Heart right ventricle (tissue), 16 donors: ENCODE data around the gene VPS25. TPM values are rescaled to one million over a fixed set of nuclear protein-coding genes. Genes with fewer than 3 reads are reported as not detected.
"Not testable (repeated sequence)": the region's sequence is repeated elsewhere in the genome, so short reads cannot be mapped to it uniquely, and the experiment has no call there.

Experiments used
- ATAC-seq, 8 donors: fragments of 200-7000 bp; cut with Tn5 transposase; one replicate each; pipeline ENCODE4 v1.9.1; 2020; ENCODE audit warnings: mild to moderate bottlenecking in 8 of 8, moderate library complexity in 8 of 8, moderate number of reproducible peaks in 1 of 8
- DNase-seq, 2 donors: peaks; one replicate each; pipeline ENCODE4 v3.0.0-alpha.2; 2020
- H3K27ac ChIP-seq, 10 donors: fragments of 200-600 bp; sonication (generic) in 2 of 10; one replicate each; pipeline versions ENCODE4 v1.5.0 to v1.8.0; 2020 to 2022; ENCODE audit warnings: mild to moderate bottlenecking in 3 of 10
- H3K27me3 ChIP-seq, 7 donors: fragments of 200-600 bp; one replicate each; pipeline ENCODE4 v1.8.0; 2021 to 2022; ENCODE audit warnings: mild to moderate bottlenecking in 2 of 7
- H3K36me3 ChIP-seq, 9 donors: fragments of 200-600 bp; sonication (generic) in 1 of 9; one replicate each; pipeline versions ENCODE4 v1.5.0 to v1.8.0; 2020 to 2022; ENCODE audit warnings: mild to moderate bottlenecking in 2 of 9
- H3K4me1 ChIP-seq, 9 donors: fragments of 200-600 bp; sonication (generic) in 1 of 9; one replicate each; pipeline versions ENCODE4 v1.5.0 to v1.8.0; 2020 to 2022; ENCODE audit warnings: mild to moderate bottlenecking in 4 of 9
- H3K4me3 ChIP-seq, 10 donors: fragments of 200-600 bp; sonication (generic) in 2 of 10; one replicate each; pipeline versions ENCODE4 v1.5.0 to v1.8.0; 2020 to 2022; ENCODE audit warnings: mild to moderate bottlenecking in 7 of 10, moderate library complexity in 2 of 10
- H3K9me3 ChIP-seq, 11 donors: fragments of 200-600 bp in 10 of 11; sonication (generic) in 2 of 11; one replicate each; pipeline versions ENCODE4 v1.5.0 to v1.8.0; 2013 to 2022; ENCODE audit warnings: mild to moderate bottlenecking in 2 of 11, control low read depth in 1 of 11, moderate library complexity in 1 of 11
- WGBS, 2 donors: extraction: QIAGEN DNeasy Blood & Tissue Kit; methylation state at CpG; one replicate each; pipeline ENCODE4 v1.1.7; 2013; ENCODE audit warnings: inconsistent platforms in 1 of 2; 5-methylcytosine and 5-hydroxymethylcytosine counted together
- intact Hi-C, 10 donors: fragments of 100-400 bp; cut with DNase I; formaldehyde crosslinking; loops; one replicate each; pipeline versions ENCODE4 v1.11.1 to v1.14.2; 2022
- long read RNA-seq, 3 donors: library from polyadenylated mRNA; unstranded; transcript quantifications; one replicate each; pipeline ENCODE4 v2.0.0, GENCODE V29; 2020 to 2021
- polyA plus RNA-seq, 2 donors: library from polyadenylated mRNA; stranded (reverse); fragments of 200-250 nt; gene quantifications; one replicate each; pipeline ENCODE4 v1.2.3, GENCODE V29; 2013
- total RNA-seq, 10 donors: library from RNA; stranded (reverse); fragmentation: NEBNext Ultra II Directional in 3 of 10; extraction: Animal tissue kit (Norgen Biotek cat#: 25700) in 3 of 10; gene quantifications; one replicate each; pipeline versions ENCODE4 v1.2.1 to v1.2.4, GENCODE V29; 2021 to 2023
- TF ChIP-seq, protein P1 (sequence below), 9 donors: fragments of 200-600 bp; sonication (generic) in 2 of 9; IDR thresholded peaks; one replicate each; pipeline versions ENCODE4 v1.5.0 to v1.8.0; 2021 to 2022; ENCODE audit warnings: antibody characterized with exemption in 9 of 9, mild to moderate bottlenecking in 5 of 9, moderate library complexity in 1 of 9
- donor health status: Arrhythmogenic right ventricular cardiomyopathy.
- donor health status: ischemic (EF 13 %, LVEDD 7.1; RV severe dilation, severe dysfunction).
- donor health status: healthy with polysubstance abuse.
- donor health status: DM: no; HTN: yes; CAD: no.
- donor health status: DM: no; HTN: no; CAD: no.
- donor health status: ischemic (EF 25% LVEDD 6.9; RV normal size, moderate dysfunction).
- donor health status: ischemic (EF 25% LVEDD 5.7; RV mildly dilated, moderate dysfunction).
- donor health status: healthy.
- donor health status: DM: yes; HTN: yes; CAD: no.
- donor health status: Ischemic cardiomyopathy.
- donor health status: ischemic (EF 35%, LVEDD 5.7; RV mildly dilated, moderate dysfunction).
- donor health status: nonischemic (EF 11% LVEDD 7.7; RV severe dilation, severe dysfunction).
- donor health status: DM: yes; HTN: yes; CAD: no.
- donor health status: PGD.
- donor health status: ischemic (EF 29% LVEDD 5.4; RV normal size, mild dysfunction).
- donor health status: nonischemic (EF 23%, LVEDD 6.1; RV moderate dilation, normal function).

VPS25 gene
- 10 to 100 TPM; 33.3 to 47.4 (median 37.3) TPM for total RNA-seq
- polyA plus RNA-seq = 10 to 100 TPM; 28.0 to 80.9 TPM
- long read RNA-seq, donor 1, transcript VPS25-201 (6 exons, 1,101 nt) = major isoform, 24 of 29 reads
- long read RNA-seq, donor 1, partial matches to known transcripts = 4 of 29 reads
- long read RNA-seq, donor 1, other reads (novel, unspliced or antisense) = 0 of 29 reads
- long read RNA-seq, donor 2, transcript VPS25-201 (6 exons, 1,101 nt) = major isoform, 38 of 43 reads
- long read RNA-seq, donor 2, partial matches to known transcripts = 0 of 43 reads
- long read RNA-seq, donor 2, other reads (novel, unspliced or antisense) = 5 of 43 reads
- long read RNA-seq, donor 3, transcript VPS25-201 (6 exons, 1,101 nt) = major isoform, 23 of 26 reads
- long read RNA-seq, donor 3, partial matches to known transcripts = 0 of 26 reads
- long read RNA-seq, donor 3, other reads (novel, unspliced or antisense) = 3 of 26 reads

- H3K9me3 ChIP-seq = no peaks in the 10 kb centered on the region
- ATAC-seq (peak; percentile 88 to 98 (median 97)), DNase-seq (peak; percentile 72 to 86)
- 2% methylated on average over 39 of the region's 39 CpGs for WGBS, 2 donors
- peak within 1 kb of the TSS; percentile 34 to 99 (median 76) for H3K4me3 ChIP-seq
- H3K36me3 ChIP-seq = peaks cover 0 to 44% (median 34%) of the 10 kb centered on the region in 9 donors
- intact Hi-C loops = loop anchor here in 3 of 10 donors (1.0 to 5.0 kb wide), 3 partner anchors 10 to 53 kb away; partner anchors contain the start of gene BECN1 (in 1 of the 3)
- H3K27ac ChIP-seq = peak within 1 kb of the TSS in 9 of 10 donors; percentile 38 to 94 (median 84)
- peaks cover 2 to 18% (median 14%) of the 10 kb centered on the region in 9 donors for H3K4me1 ChIP-seq
- TF ChIP-seq, protein P1, sequence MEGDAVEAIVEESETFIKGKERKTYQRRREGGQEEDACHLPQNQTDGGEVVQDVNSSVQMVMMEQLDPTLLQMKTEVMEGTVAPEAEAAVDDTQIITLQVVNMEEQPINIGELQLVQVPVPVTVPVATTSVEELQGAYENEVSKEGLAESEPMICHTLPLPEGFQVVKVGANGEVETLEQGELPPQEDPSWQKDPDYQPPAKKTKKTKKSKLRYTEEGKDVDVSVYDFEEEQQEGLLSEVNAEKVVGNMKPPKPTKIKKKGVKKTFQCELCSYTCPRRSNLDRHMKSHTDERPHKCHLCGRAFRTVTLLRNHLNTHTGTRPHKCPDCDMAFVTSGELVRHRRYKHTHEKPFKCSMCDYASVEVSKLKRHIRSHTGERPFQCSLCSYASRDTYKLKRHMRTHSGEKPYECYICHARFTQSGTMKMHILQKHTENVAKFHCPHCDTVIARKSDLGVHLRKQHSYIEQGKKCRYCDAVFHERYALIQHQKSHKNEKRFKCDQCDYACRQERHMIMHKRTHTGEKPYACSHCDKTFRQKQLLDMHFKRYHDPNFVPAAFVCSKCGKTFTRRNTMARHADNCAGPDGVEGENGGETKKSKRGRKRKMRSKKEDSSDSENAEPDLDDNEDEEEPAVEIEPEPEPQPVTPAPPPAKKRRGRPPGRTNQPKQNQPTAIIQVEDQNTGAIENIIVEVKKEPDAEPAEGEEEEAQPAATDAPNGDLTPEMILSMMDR (IDR thresholded peaks at IDR 0.05) = peak in 5 of 9 donors; percentile 14 to 56 (median 40)
- no peaks in the 10 kb centered on the region for H3K27me3 ChIP-seq
These were observed at the start of gene VPS25 for GRCh38 chr17:42773290-42774035. TSS of gene VPS25 (plus strand) at chr17:42773449. CDS start at chr17:42773476, 27 bp downstream.

DNA sequence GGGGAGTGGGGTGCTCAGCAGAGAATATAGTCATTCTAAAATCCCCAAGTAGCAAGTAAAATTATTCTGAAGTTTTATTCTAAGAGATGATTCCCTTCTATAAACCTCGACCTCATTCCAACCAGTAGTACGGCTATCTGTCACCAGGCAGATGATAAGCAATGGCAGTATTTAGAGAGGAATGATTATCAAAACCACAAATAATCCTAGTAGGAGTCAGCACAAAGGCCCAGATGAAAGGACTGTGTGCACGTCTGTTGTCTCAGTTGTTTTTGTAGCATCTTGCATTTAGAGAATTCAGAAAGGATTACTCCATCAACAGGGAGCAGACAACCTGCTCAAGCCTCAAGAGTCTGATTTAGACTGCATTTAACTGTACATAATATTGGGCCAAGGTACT is 49.6 kb upstream of the VPS25 start:
- ATAC-seq (no peak), DNase-seq (no peak)
- 50 to 58% methylated on average over 3 of the region's 3 CpGs for WGBS, 2 donors
- Histone ChIP-seq H3K36me3 (peaks cover 0 to 100% (median 81%) of the 10 kb centered on the region in 9 donors), H3K9me3 (no peaks in the 10 kb centered on the region), H3K4me3 (no peak overlapping the region), H3K27me3 (no peaks in the 10 kb centered on the region), H3K4me1 (peaks cover 0 to 6% (median 0%) of the 10 kb centered on the region in 9 donors), H3K27ac (no peak overlapping the region)
- TF ChIP-seq, protein P1 (IDR thresholded peaks at IDR 0.05) = no peak
- intact Hi-C loops = loop anchor here in 9 of 10 donors (5.0 to 10.0 kb wide), 6 partner anchors 39 to 214 kb away; partner anchors contain the start of genes BECN1 (in 6 of the 9) and RAMP2 (in 3 of the 9)

DNA sequence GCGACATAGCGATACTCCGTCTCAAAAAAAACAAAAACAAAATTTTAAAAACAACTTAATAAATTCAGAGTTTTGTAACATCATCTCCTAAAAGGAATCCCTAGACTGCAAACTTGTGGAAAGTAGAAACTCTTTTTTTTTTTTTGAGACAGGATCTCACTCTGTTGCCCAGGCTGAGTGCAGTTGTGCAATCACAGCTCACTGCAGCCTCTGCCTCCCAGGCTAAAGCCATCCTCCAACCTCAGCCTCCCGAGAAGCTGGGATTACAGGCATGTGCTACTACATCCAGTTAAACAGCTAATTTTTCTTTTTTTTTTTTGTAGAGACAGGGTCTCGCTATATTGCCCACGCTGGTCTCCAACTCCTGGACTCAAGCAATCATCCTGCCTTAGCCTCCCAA is 48.1 kb upstream of the VPS25 start:
- Histone ChIP-seq H3K4me1 (peaks cover 0 to 6% (median 0%) of the 10 kb centered on the region in 9 donors), H3K27ac (no peak overlapping the region), H3K36me3 (peaks cover 0 to 100% (median 83%) of the 10 kb centered on the region in 9 donors), H3K4me3 (no peak overlapping the region), H3K9me3 (no peaks in the 10 kb centered on the region), H3K27me3 (no peaks in the 10 kb centered on the region)
- TF ChIP-seq, protein P1 (IDR thresholded peaks at IDR 0.05) = no peak
- no peak for ATAC-seq
- no peak for DNase-seq
- intact Hi-C loops = loop anchor here in 5 of 10 donors (10.0 kb wide), 3 partner anchors 100 to 210 kb away; partner anchors contain the start of gene BECN1 (in 2 of the 5)
- 98 to 99% methylated on average over 6 of the region's 6 CpGs for WGBS, 2 donors

DNA sequence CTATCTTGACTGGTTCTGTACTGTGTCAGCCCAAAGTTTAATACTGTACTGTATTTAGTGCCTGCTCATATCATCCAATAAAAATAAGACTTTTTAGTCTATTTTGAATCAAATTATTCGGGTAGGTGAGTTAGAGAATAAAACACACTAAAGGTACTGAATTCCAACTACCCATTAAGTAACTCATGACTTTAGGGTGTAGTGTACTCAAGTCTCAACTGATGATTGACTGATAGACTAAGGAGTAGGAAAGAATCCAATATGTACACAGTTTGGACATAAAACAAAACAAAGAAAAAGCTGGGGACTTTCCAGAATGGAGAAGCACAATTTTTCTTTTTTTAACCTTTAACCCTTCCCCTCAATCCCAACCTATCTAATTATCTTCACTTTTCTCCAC is 32.5 kb upstream of the VPS25 start:
- TF ChIP-seq, protein P1 (IDR thresholded peaks at IDR 0.05) = no peak
- 89 to 93% methylated on average over 1 of the region's 1 CpG for WGBS, 2 donors
- DNase-seq = no peak
- Histone ChIP-seq H3K4me3 (no peak overlapping the region), H3K4me1 (peaks cover 4 to 38% (median 30%) of the 10 kb centered on the region in 9 donors), H3K27ac (no peak overlapping the region), H3K9me3 (no peaks in the 10 kb centered on the region), H3K27me3 (no peaks in the 10 kb centered on the region), H3K36me3 (peaks cover 0 to 27% (median 0%) of the 10 kb centered on the region in 9 donors)
- no peak for ATAC-seq
- intact Hi-C loops = no loop called here

- Histone ChIP-seq H3K27ac (peak overlapping the region in 2 of 10 donors; percentile 4 to 92), H3K4me1 (peaks cover 4 to 35% (median 29%) of the 10 kb centered on the region in 9 donors), H3K36me3 (peaks cover 0 to 16% (median 0%) of the 10 kb centered on the region in 9 donors)
- WGBS, 2 donors = 93 to 96% methylated on average over 11 of the region's 11 CpGs
- H3K9me3 ChIP-seq, H3K27me3 ChIP-seq, DNase-seq, H3K4me3 ChIP-seq, ATAC-seq, intact Hi-C loops: not testable (repeated sequence)
These were observed 30.3 kb upstream of the VPS25 start for GRCh38 chr17:42742916-42743315.
